Spinal cord (tissue), 10 donors: Measurements from ENCODE around the gene HYCC2. TPM values are rescaled to one million over a fixed set of nuclear protein-coding genes. Genes with fewer than 3 reads are reported as not detected.
"Not testable (repeated sequence)": the region's sequence is repeated elsewhere in the genome, so short reads cannot be mapped to it uniquely, and the experiment has no call there.

Experiments used
- DNase-seq, 6 donors: peaks; one replicate each; pipeline versions ENCODE4 v3.0.0 to v3.0.0-alpha.2; 2013 to 2015; ENCODE audit warnings: low spot score in 6 of 6, low read depth in 4 of 6
- H3K27ac ChIP-seq: one replicate; pipeline ENCODE4 v1.5.1; 2013; ENCODE audit warnings: low read depth, low read length, control low read depth
- H3K27me3 ChIP-seq: one replicate; pipeline ENCODE4 v1.6.1; 2013; ENCODE audit warnings: low read length; ENCODE audit not compliant: control insufficient read depth, insufficient read depth
- H3K36me3 ChIP-seq: one replicate; pipeline ENCODE4 v1.6.1; 2013; ENCODE audit warnings: low read length; ENCODE audit not compliant: control insufficient read depth, insufficient read depth
- H3K4me1 ChIP-seq: one replicate; pipeline ENCODE4 v1.6.1; 2013; ENCODE audit warnings: low read length; ENCODE audit not compliant: control insufficient read depth, insufficient read depth
- H3K4me3 ChIP-seq: one replicate; pipeline ENCODE4 v1.5.1; 2013; ENCODE audit warnings: low read depth, low read length, control low read depth
- H3K9me3 ChIP-seq: one replicate; pipeline ENCODE4 v1.6.1; 2013; ENCODE audit warnings: low read length; ENCODE audit not compliant: control insufficient read depth, insufficient read depth
- WGBS: methylation state at CpG from one replicate; pipeline ENCODE4 v1.1.5; 2013; ENCODE audit warnings: missing lambda C conversion rate; ENCODE audit not compliant: insufficient coverage; 5-methylcytosine and 5-hydroxymethylcytosine counted together
- polyA plus RNA-seq, 2 donors: library from polyadenylated mRNA; unstranded; fragments of 120-200 nt; gene quantifications; one replicate each; pipeline ENCODE4 v1.2.1, GENCODE V29; 2013; ENCODE audit not compliant: insufficient read length in 2 of 2
- total RNA-seq, 2 donors: library from RNA; depleted of rRNA in 1 of 2; stranded (reverse); fragments of 120-200 nt in 1 of 2; fragments of >200 nt in 1 of 2; gene quantifications; one replicate each; pipeline versions ENCODE4 v1.2.3 to v1.2.4, GENCODE V29; 2013 to 2014
- donor health status: healthy.

Gene HYCC2
- total and polyA plus RNA-seq, 4 donors: 15.2 to 49.0 (median 18.9) TPM

GRCh38 chr2:201057087-201057521, 14.4 kb downstream of the HYCC2 start:
- H3K4me3 ChIP-seq: no peak overlapping the region
- no peak overlapping the region for H3K27ac ChIP-seq
- DNase-seq: peak in 2 of 6 donors; percentile 23 to 25
- H3K27me3 ChIP-seq: no peaks in the 10 kb centered on the region
- H3K36me3 ChIP-seq: peaks cover 3% of the 10 kb centered on the region
- H3K9me3 ChIP-seq: no peaks in the 10 kb centered on the region
- no CpG with 5 or more reads among the region's 2 CpGs for WGBS
- H3K4me1 ChIP-seq: no peaks in the 10 kb centered on the region

GRCh38 chr2:201049455-201049854, 22.0 kb downstream of the HYCC2 start:
- H3K36me3 ChIP-seq: peaks cover 5% of the 10 kb centered on the region
- H3K4me3 ChIP-seq: no peak overlapping the region
- H3K27me3 ChIP-seq: no peaks in the 10 kb centered on the region
- no peaks in the 10 kb centered on the region for H3K9me3 ChIP-seq
- H3K4me1 ChIP-seq: no peaks in the 10 kb centered on the region
- WGBS: 94% methylated on average over 6 of the region's 11 CpGs
- H3K27ac ChIP-seq: no peak overlapping the region
- DNase-seq: no peak

GRCh38 chr2:201046881-201047280, 24.6 kb downstream of the HYCC2 start:
- no peaks in the 10 kb centered on the region for H3K9me3 ChIP-seq
- peaks cover under 1% of the 10 kb centered on the region for H3K36me3 ChIP-seq
- H3K27me3 ChIP-seq: no peaks in the 10 kb centered on the region
- no peak overlapping the region for H3K27ac ChIP-seq
- no CpG with 5 or more reads among the region's 2 CpGs for WGBS
- H3K4me1 ChIP-seq: no peaks in the 10 kb centered on the region
- DNase-seq: no peak
- no peak overlapping the region for H3K4me3 ChIP-seq

GRCh38 chr2:201043050-201043449, 28.4 kb downstream of the HYCC2 start:
- not testable (repeated sequence) for H3K4me1 ChIP-seq, DNase-seq, H3K9me3 ChIP-seq, H3K36me3 ChIP-seq, H3K27ac ChIP-seq, H3K27me3 ChIP-seq, H3K4me3 ChIP-seq
- WGBS: no CpG with 5 or more reads among the region's 5 CpGs

GRCh38 chr2:201042451-201042850, 29.0 kb downstream of the HYCC2 start:
- not testable (repeated sequence) for H3K36me3 ChIP-seq, H3K27me3 ChIP-seq

GRCh38 chr2:201040867-201041628, 30.4 kb downstream of the HYCC2 start:
- Histone ChIP-seq H3K4me1 (no peaks in the 10 kb centered on the region), H3K4me3 (no peak overlapping the region), H3K27me3 (no peaks in the 10 kb centered on the region), H3K9me3 (no peaks in the 10 kb centered on the region), H3K36me3 (no peaks in the 10 kb centered on the region), H3K27ac (no peak overlapping the region)
- DNase-seq: no peak
- 70% methylated on average over 2 of the region's 4 CpGs for WGBS

More at GRCh38 chr2:201042451-201042850, 29.0 kb downstream of the HYCC2 start:
- not testable (repeated sequence) for H3K4me3 ChIP-seq, H3K27ac ChIP-seq, DNase-seq, H3K4me1 ChIP-seq, H3K9me3 ChIP-seq
- 95% methylated on average over 15 of the region's 36 CpGs for WGBS

GRCh38 chr2:201038855-201039254, 32.6 kb downstream of the HYCC2 start:
- no peak for DNase-seq
- Histone ChIP-seq H3K4me3 (no peak overlapping the region), H3K27ac (no peak overlapping the region), H3K9me3 (no peaks in the 10 kb centered on the region), H3K4me1 (no peaks in the 10 kb centered on the region), H3K36me3 (no peaks in the 10 kb centered on the region), H3K27me3 (no peaks in the 10 kb centered on the region)
- no CpG with 5 or more reads among the region's 2 CpGs for WGBS

- H3K27me3 ChIP-seq, H3K27ac ChIP-seq, H3K9me3 ChIP-seq, H3K36me3 ChIP-seq, DNase-seq, H3K4me3 ChIP-seq, H3K4me1 ChIP-seq: not testable (repeated sequence)
- WGBS: no CpG with 5 or more reads among the region's 4 CpGs
These were observed 33.1 kb downstream of the HYCC2 start for GRCh38 chr2:201038361-201038760.

- not testable (repeated sequence) for H3K27ac ChIP-seq, H3K4me3 ChIP-seq, H3K9me3 ChIP-seq, H3K27me3 ChIP-seq, H3K4me1 ChIP-seq, DNase-seq, H3K36me3 ChIP-seq
- WGBS: no CpG with 5 or more reads among the region's 2 CpGs
These were observed 37.1 kb downstream of the HYCC2 start for GRCh38 chr2:201034355-201034754.

- no peaks in the 10 kb centered on the region for H3K4me1 ChIP-seq
- no peaks in the 10 kb centered on the region for H3K27me3 ChIP-seq
- H3K9me3 ChIP-seq: no peaks in the 10 kb centered on the region
- H3K36me3 ChIP-seq: peaks cover 2% of the 10 kb centered on the region
- no peak for DNase-seq
- no peak overlapping the region for H3K4me3 ChIP-seq
- no peak overlapping the region for H3K27ac ChIP-seq
These were observed 47.0 kb downstream of the HYCC2 start for GRCh38 chr2:201024518-201024917.
